HG03039 (cell line): ENCODE results near the gene NDC1.

Experiments used
- ATAC-seq: cut with Tn5 transposase; IDR thresholded peaks from one replicate; pipeline ENCODE4 v1.9.1; 2021; ENCODE audit warnings: mild to moderate bottlenecking, moderate library complexity; ENCODE audit not compliant: unreplicated experiment

Gene NDC1

DNA sequence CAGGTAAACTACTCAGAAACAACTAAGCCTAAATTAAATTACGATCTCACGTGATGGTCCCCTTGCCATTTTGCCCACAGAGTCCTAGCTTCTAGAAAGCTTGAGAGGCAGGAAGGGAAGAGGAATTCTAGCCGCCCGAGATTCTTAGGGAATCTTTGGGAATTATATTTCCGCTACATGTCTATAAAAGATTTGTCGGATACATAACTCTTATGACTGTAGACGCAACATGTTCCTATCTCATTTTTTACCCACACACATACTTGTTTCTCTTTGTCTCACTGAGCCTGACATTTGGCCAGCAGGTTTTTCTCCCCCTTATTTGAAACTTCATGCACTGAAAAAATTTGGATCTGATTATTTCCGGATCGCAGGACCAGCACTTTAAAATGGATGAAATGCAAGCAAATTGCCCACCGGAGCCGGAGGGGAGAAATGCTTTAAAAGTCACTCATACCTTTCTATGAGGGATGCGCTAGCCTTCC, 104.6 kb downstream of the NDC1 start:
- ATAC-seq: no peak

DNA sequence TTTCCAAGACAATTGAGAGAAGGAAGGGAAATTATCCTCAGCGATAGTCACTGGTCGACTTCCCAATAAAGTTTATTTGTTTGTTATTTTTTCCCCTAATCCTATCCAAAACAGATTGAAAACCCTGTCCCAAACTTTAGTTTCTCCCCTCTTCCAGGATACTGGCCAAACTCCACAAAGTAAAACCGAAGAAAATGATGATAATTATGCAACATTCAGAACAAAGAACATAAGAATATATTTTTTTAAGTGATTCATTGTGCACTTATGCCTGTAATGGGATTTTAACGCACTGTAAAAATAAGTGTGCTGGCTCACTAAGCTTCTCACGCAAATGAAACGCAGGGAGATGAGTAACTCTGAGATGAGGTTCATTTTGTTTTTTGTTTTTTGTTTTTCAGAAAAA, 105.2 kb downstream of the NDC1 start:
- ATAC-seq: no peak

DNA sequence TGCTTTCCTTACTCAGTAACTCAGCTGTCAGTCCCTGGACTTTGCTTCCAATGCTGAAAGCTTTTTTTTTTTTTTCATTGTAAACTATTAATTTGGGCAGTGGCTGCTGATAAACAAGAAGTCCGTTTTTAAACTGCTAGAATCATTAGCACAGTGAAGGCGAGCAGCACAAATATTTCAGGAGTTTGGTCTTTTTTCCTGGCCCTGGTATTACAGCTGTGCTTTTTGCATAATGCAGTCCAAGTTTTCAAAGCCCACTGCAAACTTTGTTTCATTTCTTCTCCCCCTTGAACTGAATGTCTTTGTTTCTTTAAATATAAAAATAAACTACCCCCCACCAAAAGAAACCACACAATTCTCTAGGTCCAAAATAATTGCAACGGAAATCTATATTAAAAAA, 105.7 kb downstream of the NDC1 start:
- no peak for ATAC-seq

- ATAC-seq: no peak
Observed at GRCh38 chr1:53731779-53732305, 106.3 kb downstream of the NDC1 start.

GRCh38 chr1:53731043-53731600, 107.0 kb downstream of the NDC1 start:
- no peak for ATAC-seq

DNA sequence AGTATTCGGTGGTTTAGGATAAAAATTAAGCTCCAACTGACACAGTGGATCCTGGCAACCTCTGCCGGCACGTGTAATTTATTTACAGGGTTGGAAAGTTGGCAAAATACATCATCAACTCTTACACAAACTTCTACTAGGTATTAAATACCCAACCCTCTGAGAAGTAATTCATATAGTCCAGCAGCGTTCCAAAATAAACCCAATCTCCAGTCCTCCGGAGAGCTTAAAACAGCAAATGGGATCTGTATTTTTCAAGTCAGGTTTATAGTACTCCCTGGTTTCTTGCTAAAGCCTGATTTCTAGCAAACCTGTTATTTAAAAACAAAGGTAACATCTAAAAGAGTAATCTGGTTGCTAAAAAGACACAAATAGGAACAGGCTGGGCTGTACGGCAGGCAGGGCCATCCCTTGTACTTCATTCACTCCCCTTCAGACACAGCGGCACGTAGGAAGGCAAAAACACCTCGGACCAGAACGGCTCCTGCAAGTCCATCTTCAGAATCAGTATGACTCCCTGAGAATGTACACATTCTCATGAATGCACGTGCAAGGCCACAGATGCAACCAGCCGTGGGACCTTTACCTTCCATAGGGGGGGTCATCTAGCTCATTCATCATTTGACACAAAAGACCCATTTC, 107.8 kb downstream of the NDC1 start:
- ATAC-seq: no peak

GRCh38 chr1:53729456-53730223, 108.5 kb downstream of the NDC1 start:
- no peak for ATAC-seq

- ATAC-seq: no peak
Observed at GRCh38 chr1:53728702-53729455, 109.2 kb downstream of the NDC1 start.

- no peak for ATAC-seq
Observed at GRCh38 chr1:53728196-53728595, 109.9 kb downstream of the NDC1 start.

GRCh38 chr1:53727461-53728092, 110.5 kb downstream of the NDC1 start:
- no peak for ATAC-seq

DNA sequence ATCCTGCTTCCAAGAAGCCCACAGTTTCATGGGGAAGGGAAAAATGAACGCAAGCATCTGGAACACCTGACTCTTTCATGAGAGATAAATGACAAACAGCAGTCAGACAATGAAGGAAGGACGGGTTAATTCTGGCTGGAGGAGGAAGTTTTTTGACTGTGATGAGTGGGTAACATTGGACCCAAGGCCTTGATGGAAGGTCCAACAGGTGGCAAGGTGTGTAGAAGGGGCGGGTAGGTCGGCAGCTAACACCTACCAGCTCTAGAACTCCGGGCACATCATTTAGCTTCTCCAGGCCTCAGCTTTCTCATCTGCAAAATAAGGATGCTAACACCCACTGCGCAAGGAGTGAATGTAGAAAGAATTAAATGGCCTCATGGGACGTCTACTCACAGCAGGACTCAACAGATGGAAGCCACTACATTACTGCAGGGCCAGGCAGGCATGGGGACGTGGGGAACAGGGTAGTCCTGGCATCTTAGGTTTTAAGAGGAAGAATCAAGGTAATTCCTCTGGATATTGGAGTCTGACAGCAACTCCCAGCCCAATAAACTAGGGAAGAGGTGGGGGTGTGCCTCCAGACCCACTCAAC, 112.0 kb downstream of the NDC1 start:
- ATAC-seq: no peak

DNA sequence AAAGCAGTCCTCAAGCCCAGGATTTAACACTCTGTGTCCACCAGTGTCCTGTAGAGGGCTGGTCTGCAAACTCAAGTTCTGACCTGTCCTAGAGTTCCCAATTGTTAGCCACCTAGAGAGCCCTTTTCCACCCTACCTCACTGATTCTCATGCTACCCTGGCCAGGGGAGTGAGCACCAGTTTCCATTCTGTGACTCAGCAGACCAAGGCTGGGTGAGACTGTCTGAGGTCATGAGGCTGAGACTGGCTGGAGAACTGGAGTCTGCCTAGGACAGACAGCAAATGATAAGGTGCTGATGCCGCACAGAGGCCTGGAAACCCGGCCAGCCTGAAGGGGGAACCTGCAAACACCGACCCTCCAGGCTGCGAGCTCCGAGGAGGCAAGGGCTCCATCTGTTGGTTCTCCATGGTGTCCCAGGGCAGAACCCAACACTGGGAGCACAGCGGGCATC, 112.8 kb downstream of the NDC1 start:
- ATAC-seq: no peak

GRCh38 chr1:53722025-53722424, 116.1 kb downstream of the NDC1 start:
- ATAC-seq: no peak

DNA sequence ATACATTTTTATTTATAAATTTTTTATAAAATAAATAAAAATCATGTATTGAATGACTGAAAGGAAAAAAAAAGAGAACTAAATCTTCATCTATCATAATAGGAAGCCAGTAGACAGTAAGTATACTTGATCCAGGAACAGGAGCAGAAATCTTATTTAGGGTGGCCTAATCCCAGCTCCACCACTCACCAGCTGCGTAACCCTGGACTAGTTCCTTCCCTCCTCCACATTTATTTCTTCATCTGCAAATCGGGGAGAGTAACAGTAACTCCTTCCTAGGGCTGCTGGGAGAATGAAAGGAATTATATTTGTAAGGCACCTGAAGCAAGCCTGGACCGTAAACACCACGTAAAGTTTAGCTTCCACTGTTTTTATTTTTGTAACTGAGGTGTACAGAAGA, 117.0 kb downstream of the NDC1 start:
- ATAC-seq: no peak

GRCh38 chr1:53719469-53719868, 118.6 kb downstream of the NDC1 start:
- no peak for ATAC-seq

DNA sequence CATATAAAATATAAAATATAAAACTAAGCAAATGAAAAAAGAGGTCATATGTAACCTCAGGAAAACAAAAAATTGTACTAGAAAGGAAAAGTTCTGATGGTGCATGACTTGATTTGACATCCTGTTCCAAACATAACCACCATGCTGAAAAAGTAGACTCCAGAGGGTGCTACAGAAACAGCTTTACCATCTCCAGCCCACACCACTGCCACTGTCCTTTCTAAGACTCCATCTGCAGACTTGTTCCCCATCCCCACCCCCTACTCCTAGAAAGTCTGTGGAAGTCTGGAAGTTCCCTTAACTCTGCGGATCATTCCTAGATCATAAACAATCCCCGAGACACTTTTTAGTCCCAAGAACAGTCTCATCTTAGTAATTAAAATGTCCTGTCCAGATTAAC, 119.7 kb downstream of the NDC1 start:
- no peak for ATAC-seq

- ATAC-seq: no peak
Observed at GRCh38 chr1:53717025-53717804, 120.9 kb downstream of the NDC1 start.

GRCh38 chr1:53716150-53716549, 121.9 kb downstream of the NDC1 start:
- no peak for ATAC-seq

DNA sequence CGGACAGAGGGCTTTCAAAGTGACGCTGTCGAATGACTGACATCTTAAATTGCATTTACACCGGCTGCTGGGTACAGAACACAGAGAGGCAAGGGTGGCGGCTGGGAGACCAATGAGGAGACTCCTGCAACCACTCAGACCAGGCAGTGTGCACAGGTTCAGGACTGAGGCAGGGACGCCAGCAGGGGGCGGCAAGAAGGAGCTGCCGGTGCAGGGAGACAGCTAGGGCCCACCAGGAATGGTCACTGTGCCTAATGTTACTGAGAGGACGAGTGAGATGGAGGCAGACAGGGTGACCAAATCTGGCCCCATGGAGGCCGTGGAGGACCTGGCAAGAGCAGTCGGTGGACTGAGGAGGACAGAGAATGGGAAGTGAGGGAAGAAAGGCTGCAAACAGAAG, 122.6 kb downstream of the NDC1 start:
- ATAC-seq: no peak
